Measurements from ENCODE around the gene BLVRB. TPM values are rescaled to one million over a fixed set of nuclear protein-coding genes. Genes with fewer than 3 reads are reported as not detected.
"Not testable (repeated sequence)": the region's sequence is repeated elsewhere in the genome, so short reads cannot be mapped to it uniquely, and the experiment has no call there.

Gene BLVRB
- total and polyA plus RNA-seq, 9 donors, result 16.8 to 135 (median 75.5) TPM

DNA sequence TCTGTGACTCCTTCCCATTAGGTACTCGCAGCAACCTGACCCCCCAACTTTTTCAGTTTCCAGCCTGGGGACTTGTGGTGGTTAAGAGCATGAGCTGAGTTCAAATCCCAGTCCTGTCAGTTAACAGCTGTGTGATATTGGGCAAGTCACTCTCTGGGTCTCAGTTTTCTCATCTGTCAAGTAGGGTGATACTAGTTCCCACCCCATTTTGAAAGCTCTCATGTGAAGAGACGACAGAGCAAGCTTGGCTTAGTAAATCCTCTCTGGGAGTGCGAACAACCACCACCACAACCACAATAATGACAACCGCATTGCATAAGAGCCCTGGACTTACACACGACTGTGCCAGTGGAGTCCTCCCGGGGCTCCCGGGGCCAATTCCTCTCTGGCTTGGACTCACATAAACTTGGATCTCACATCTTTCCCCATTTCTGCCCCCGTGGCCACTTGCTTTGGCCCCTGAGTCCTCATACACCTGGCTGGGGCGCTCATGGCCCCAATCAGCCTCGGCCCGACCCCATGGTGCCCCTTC, 454 bp downstream of the BLVRB start:
- WGBS, 3 donors, result 11 to 12% (median 12%) methylated on average over 11 of the region's 11 CpGs
- Histone ChIP-seq H3K27ac (peak overlapping the region; percentile 79 to 82), H3K27me3 (no peaks in the 10 kb centered on the region), H3K9me3 (no peaks in the 10 kb centered on the region), H3K4me3 (peak overlapping the region; percentile 70), H3K36me3 (no peaks in the 10 kb centered on the region), H3K4me1 (ENCODE audit: insufficient read depth) (peaks cover 8% of the 10 kb centered on the region)
- peak in 1 of 5 donors; percentile 12 for DNase-seq
- TF ChIP-seq, protein P1, sequence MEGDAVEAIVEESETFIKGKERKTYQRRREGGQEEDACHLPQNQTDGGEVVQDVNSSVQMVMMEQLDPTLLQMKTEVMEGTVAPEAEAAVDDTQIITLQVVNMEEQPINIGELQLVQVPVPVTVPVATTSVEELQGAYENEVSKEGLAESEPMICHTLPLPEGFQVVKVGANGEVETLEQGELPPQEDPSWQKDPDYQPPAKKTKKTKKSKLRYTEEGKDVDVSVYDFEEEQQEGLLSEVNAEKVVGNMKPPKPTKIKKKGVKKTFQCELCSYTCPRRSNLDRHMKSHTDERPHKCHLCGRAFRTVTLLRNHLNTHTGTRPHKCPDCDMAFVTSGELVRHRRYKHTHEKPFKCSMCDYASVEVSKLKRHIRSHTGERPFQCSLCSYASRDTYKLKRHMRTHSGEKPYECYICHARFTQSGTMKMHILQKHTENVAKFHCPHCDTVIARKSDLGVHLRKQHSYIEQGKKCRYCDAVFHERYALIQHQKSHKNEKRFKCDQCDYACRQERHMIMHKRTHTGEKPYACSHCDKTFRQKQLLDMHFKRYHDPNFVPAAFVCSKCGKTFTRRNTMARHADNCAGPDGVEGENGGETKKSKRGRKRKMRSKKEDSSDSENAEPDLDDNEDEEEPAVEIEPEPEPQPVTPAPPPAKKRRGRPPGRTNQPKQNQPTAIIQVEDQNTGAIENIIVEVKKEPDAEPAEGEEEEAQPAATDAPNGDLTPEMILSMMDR (IDR thresholded peaks at IDR 0.05), result no peak
- TF ChIP-seq EP300 (IDR thresholded peaks at IDR 0.05) (no peak), POLR2A (IDR thresholded peaks at IDR 0.05) (no peak)
- intact Hi-C loops (cut with DNase I), result loop anchor here in 3 of 4 donors (10.0 kb wide), 3 partner anchors 110 to 140 kb away; partner anchors contain the start of genes LTBP4 (in 2 of the 3) and SHKBP1 (in 1 of the 3)

DNA sequence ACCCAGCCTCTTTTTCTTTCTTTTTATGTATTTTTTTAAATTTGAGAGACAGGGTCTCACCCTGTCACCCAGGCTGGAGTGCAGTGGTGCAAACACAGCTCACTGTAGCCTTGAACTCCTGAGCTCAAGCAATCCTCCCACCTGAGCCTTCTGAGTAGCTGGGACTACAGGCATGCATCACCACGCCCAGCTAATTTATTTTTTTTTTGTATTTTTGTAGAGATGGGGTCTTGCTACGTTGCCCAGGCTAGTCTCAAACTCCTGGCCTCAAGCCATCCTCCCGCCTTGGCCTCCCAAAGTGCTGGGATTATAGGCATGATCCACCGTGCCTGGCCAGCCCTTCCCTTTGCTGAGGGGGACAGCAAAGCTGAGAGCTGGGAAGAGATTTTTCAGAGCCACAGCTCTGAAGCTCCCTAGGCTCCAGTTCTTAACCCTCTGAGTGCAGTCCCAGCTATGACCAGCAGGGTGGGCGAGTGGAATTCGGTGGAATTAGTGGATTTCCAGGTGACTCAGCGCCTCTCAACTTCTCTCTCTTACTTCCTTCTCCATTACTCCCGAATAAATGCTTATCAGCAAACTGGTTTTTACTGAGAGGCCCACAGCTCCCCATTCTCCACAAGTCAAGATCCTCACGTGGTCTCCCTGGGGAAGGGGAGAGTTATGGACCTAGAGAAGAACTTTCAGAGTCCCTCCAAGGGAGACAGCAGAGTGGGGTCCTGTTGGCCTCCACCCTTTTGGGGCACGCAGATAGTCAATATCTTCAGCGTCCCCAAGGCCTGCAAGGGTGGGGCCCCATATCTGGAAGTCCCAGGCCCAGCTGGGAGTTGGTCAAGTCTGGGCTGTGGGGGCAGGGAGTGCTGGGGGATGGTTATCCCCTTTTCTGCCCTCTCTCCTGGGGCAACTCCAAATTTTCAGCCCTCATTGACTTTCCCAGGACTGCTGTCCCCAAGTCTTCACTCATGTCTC, 1.2 kb downstream of the BLVRB start:
- peaks cover 8% of the 10 kb centered on the region for H3K4me1 ChIP-seq (ENCODE audit: insufficient read depth)

GRCh38 chr19:40463587-40464037, 1.9 kb downstream of the BLVRB start:
- H3K36me3 ChIP-seq; H3K9me3 ChIP-seq; H3K27me3 ChIP-seq; DNase-seq; H3K4me3 ChIP-seq; H3K4me1 ChIP-seq (ENCODE audit: insufficient read depth): not testable (repeated sequence)
- H3K27ac ChIP-seq, result peak overlapping the region in 1 of 2 donors; percentile 82
- WGBS, 3 donors, result 70 to 78% (median 75%) methylated on average over 12 of the region's 12 CpGs
- intact Hi-C loops (cut with DNase I), result loop anchor here in 3 of 4 donors (10.0 kb wide), 3 partner anchors 111 to 141 kb away; partner anchors contain the start of genes LTBP4 (in 2 of the 3) and SHKBP1 (in 1 of the 3)

More for the DNA sequence above, 1.2 kb downstream of the BLVRB start:
- H3K9me3 ChIP-seq, result no peaks in the 10 kb centered on the region
- TF ChIP-seq, protein P1 (IDR thresholded peaks at IDR 0.05), result peak; percentile 78 to 87 (median 87)
- no peak for TF ChIP-seq EP300 (IDR thresholded peaks at IDR 0.05)
- DNase-seq, result peak; percentile 80 to 92 (median 87)
- H3K27me3 ChIP-seq, result no peaks in the 10 kb centered on the region
- no peaks in the 10 kb centered on the region for H3K36me3 ChIP-seq
- 17 to 21% (median 18%) methylated on average over 11 of the region's 11 CpGs for WGBS, 3 donors
- peak overlapping the region; percentile 79 to 82 for H3K27ac ChIP-seq
- peak overlapping the region; percentile 70 for H3K4me3 ChIP-seq
- intact Hi-C loops (cut with DNase I), result loop anchor here in 3 of 4 donors (10.0 kb wide), 3 partner anchors 110 to 140 kb away; partner anchors contain the start of genes LTBP4 (in 2 of the 3) and SHKBP1 (in 1 of the 3)

- Histone ChIP-seq H3K27ac (no peak overlapping the region), H3K4me3 (no peak overlapping the region), H3K9me3 (no peaks in the 10 kb centered on the region), H3K4me1 (ENCODE audit: insufficient read depth) (peaks cover 8% of the 10 kb centered on the region), H3K36me3 (no peaks in the 10 kb centered on the region), H3K27me3 (no peaks in the 10 kb centered on the region)
- WGBS, 3 donors, result 75 to 81% (median 75%) methylated on average over 7 of the region's 7 CpGs
- intact Hi-C loops (cut with DNase I), result loop anchor here in 3 of 4 donors (10.0 kb wide), 3 partner anchors 113 to 143 kb away; partner anchors contain the start of genes LTBP4 (in 2 of the 3) and SHKBP1 (in 1 of the 3)
- TF ChIP-seq, protein P1 (IDR thresholded peaks at IDR 0.05), result no peak
- TF ChIP-seq EP300 (IDR thresholded peaks at IDR 0.05) (no peak), POLR2A (IDR thresholded peaks at IDR 0.05) (no peak)
- no peak for DNase-seq
These were observed 3.8 kb downstream of the BLVRB start for GRCh38 chr19:40461669-40462221.
